Measurements from ENCODE around the gene NBPF11. TPM values are rescaled to one million over a fixed set of nuclear protein-coding genes. Genes with fewer than 3 reads are reported as not detected.
A peak's percentile ranks its signal among the peaks of the same experiment; 100 is the strongest.
"Not testable (repeated sequence)": the region's sequence is repeated elsewhere in the genome, so short reads cannot be mapped to it uniquely, and the experiment has no call there.

Gene NBPF11
- total RNA-seq, 1 experiment from 2014 or later = 15.7 TPM

GRCh38 chr1:148120395-148120794 is 31.7 kb downstream of the NBPF11 start:
- H3K4me1 Mint-ChIP-seq (ENCODE audit: insufficient read depth, unreplicated experiment); intact Hi-C loops (cut with micrococcal nuclease); H3K27me3 Mint-ChIP-seq (ENCODE audit: insufficient read depth, unreplicated experiment); H3K4me3 Mint-ChIP-seq (ENCODE audit: unreplicated experiment); BruUV-seq (replicated peaks); POLR2A ChIA-PET; H3K9me3 Mint-ChIP-seq (ENCODE audit: unreplicated experiment); H3K27ac Mint-ChIP-seq (ENCODE audit: low read depth, unreplicated experiment); CTCF ChIA-PET: not testable (repeated sequence)
- DNase-seq (ENCODE audit: unreplicated experiment) = peak; percentile 33
- TF ChIP-seq, protein P1, sequence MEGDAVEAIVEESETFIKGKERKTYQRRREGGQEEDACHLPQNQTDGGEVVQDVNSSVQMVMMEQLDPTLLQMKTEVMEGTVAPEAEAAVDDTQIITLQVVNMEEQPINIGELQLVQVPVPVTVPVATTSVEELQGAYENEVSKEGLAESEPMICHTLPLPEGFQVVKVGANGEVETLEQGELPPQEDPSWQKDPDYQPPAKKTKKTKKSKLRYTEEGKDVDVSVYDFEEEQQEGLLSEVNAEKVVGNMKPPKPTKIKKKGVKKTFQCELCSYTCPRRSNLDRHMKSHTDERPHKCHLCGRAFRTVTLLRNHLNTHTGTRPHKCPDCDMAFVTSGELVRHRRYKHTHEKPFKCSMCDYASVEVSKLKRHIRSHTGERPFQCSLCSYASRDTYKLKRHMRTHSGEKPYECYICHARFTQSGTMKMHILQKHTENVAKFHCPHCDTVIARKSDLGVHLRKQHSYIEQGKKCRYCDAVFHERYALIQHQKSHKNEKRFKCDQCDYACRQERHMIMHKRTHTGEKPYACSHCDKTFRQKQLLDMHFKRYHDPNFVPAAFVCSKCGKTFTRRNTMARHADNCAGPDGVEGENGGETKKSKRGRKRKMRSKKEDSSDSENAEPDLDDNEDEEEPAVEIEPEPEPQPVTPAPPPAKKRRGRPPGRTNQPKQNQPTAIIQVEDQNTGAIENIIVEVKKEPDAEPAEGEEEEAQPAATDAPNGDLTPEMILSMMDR (IDR thresholded peaks at IDR 0.05; ENCODE audit: unreplicated experiment) = peak; percentile 33
- H3K36me3 Mint-ChIP-seq (ENCODE audit: insufficient read depth, unreplicated experiment) = peaks cover 25% of the 10 kb centered on the region

GRCh38 chr1:148095732-148096131 is 56.3 kb downstream of the NBPF11 start:
- Mint-ChIP-seq H3K9me3 (ENCODE audit: unreplicated experiment) (peaks cover 13% of the 10 kb centered on the region), H3K27me3 (ENCODE audit: insufficient read depth, unreplicated experiment) (peaks cover 22% of the 10 kb centered on the region)
- DNase-seq (ENCODE audit: unreplicated experiment); H3K4me3 Mint-ChIP-seq (ENCODE audit: unreplicated experiment); BruUV-seq (replicated peaks); H3K4me1 Mint-ChIP-seq (ENCODE audit: insufficient read depth, unreplicated experiment); H3K27ac Mint-ChIP-seq (ENCODE audit: low read depth, unreplicated experiment); CTCF ChIA-PET; intact Hi-C loops (cut with micrococcal nuclease); H3K36me3 Mint-ChIP-seq (ENCODE audit: insufficient read depth, unreplicated experiment); POLR2A ChIA-PET: not testable (repeated sequence)

- CTCF ChIA-PET; H3K9me3 Mint-ChIP-seq (ENCODE audit: unreplicated experiment); intact Hi-C loops (cut with micrococcal nuclease); DNase-seq (ENCODE audit: unreplicated experiment); POLR2A ChIA-PET; H3K4me3 Mint-ChIP-seq (ENCODE audit: unreplicated experiment); H3K27ac Mint-ChIP-seq (ENCODE audit: low read depth, unreplicated experiment); H3K4me1 Mint-ChIP-seq (ENCODE audit: insufficient read depth, unreplicated experiment); BruUV-seq (replicated peaks); H3K36me3 Mint-ChIP-seq (ENCODE audit: insufficient read depth, unreplicated experiment): not testable (repeated sequence)
- peaks cover 24% of the 10 kb centered on the region for H3K27me3 Mint-ChIP-seq (ENCODE audit: insufficient read depth, unreplicated experiment)
These were observed 65.9 kb downstream of the NBPF11 start for GRCh38 chr1:148086196-148086595.

- H3K27me3 Mint-ChIP-seq (ENCODE audit: insufficient read depth, unreplicated experiment) = peaks cover 11% of the 10 kb centered on the region
- H3K36me3 Mint-ChIP-seq (ENCODE audit: insufficient read depth, unreplicated experiment); POLR2A ChIA-PET; DNase-seq (ENCODE audit: unreplicated experiment); H3K4me3 Mint-ChIP-seq (ENCODE audit: unreplicated experiment); H3K4me1 Mint-ChIP-seq (ENCODE audit: insufficient read depth, unreplicated experiment); H3K27ac Mint-ChIP-seq (ENCODE audit: low read depth, unreplicated experiment); BruUV-seq (replicated peaks); intact Hi-C loops (cut with micrococcal nuclease); CTCF ChIA-PET; H3K9me3 Mint-ChIP-seq (ENCODE audit: unreplicated experiment): not testable (repeated sequence)
These were observed 70.9 kb downstream of the NBPF11 start for GRCh38 chr1:148081205-148081604.

DNA sequence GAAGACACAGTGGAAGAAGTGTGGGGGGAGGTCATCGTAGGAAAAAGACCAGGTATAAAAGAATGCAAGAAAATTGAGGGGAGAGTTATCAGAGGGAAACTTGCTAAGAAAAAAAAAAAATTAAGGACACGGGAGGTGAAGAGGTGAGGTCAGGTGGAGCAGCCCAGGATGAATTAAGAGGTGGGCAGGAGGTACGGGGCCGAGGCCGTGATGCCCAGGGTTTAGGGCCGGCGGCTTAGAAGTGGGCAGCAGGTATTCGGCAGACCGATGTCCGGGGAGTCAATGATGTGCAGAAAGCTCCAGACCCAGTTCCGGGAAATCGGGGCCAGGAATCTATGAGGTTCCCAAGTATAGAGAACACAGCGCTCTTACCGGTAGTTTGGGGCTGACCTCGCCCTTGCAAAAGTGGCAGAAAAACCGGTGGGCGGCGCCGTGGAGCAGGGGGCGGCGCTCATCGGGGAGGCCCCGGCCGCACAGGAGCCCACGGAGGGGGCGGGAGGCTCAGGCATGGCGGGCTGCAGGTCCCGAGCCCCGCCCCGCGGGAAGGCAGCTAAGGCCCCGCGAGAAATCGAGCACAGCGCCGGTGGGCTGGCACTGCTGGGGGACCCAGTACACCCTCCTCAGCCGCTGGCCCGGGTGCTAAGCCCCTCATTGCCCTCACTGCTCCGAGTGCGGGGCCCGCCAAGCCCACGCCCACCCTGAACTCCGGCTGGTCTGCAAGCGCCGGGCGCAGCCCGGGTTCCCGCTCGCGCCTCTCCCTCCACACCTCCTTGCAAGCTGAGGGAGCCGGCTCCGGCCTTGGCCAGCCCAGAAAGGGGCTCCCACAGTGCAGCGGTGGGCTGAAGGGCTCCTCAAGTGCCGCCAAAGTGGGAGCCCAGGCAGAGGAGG is 73.2 kb downstream of the NBPF11 start:
- H3K4me1 Mint-ChIP-seq (ENCODE audit: insufficient read depth, unreplicated experiment); H3K27ac Mint-ChIP-seq (ENCODE audit: low read depth, unreplicated experiment); H3K36me3 Mint-ChIP-seq (ENCODE audit: insufficient read depth, unreplicated experiment); POLR2A ChIA-PET; intact Hi-C loops (cut with micrococcal nuclease); DNase-seq (ENCODE audit: unreplicated experiment); H3K9me3 Mint-ChIP-seq (ENCODE audit: unreplicated experiment); H3K27me3 Mint-ChIP-seq (ENCODE audit: insufficient read depth, unreplicated experiment); BruUV-seq (replicated peaks); H3K4me3 Mint-ChIP-seq (ENCODE audit: unreplicated experiment); CTCF ChIA-PET: not testable (repeated sequence)

DNA sequence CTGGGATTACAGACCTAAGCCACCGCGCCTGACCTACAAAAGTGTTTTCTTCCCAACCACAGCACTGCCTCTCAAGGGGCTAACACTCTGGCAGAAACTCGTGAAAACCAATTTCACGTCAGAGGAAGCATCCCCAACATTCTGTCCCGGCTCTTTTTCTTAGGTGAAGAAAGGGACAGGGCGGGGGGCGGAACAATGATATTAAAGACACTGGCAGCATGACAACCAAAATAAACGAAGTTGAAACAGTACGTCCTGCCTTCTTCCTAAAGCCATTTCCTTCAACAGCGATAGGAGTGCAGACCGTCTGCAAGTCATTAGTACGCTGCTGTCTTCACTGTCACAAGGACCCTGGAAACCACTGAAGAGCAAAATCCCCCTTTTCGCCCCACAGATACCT is 74.0 kb downstream of the NBPF11 start:
- H3K9me3 Mint-ChIP-seq (ENCODE audit: unreplicated experiment); H3K36me3 Mint-ChIP-seq (ENCODE audit: insufficient read depth, unreplicated experiment); H3K27ac Mint-ChIP-seq (ENCODE audit: low read depth, unreplicated experiment); H3K27me3 Mint-ChIP-seq (ENCODE audit: insufficient read depth, unreplicated experiment); POLR2A ChIA-PET; H3K4me3 Mint-ChIP-seq (ENCODE audit: unreplicated experiment); intact Hi-C loops (cut with micrococcal nuclease); H3K4me1 Mint-ChIP-seq (ENCODE audit: insufficient read depth, unreplicated experiment); DNase-seq (ENCODE audit: unreplicated experiment); CTCF ChIA-PET: not testable (repeated sequence)
- TSS peak; percentile 91 for BruUV-seq (replicated peaks)

GRCh38 chr1:148077458-148077857 is 74.6 kb downstream of the NBPF11 start:
- H3K27me3 Mint-ChIP-seq (ENCODE audit: insufficient read depth, unreplicated experiment); H3K27ac Mint-ChIP-seq (ENCODE audit: low read depth, unreplicated experiment); POLR2A ChIA-PET; BruUV-seq (replicated peaks); CTCF ChIA-PET; H3K9me3 Mint-ChIP-seq (ENCODE audit: unreplicated experiment); H3K4me3 Mint-ChIP-seq (ENCODE audit: unreplicated experiment); H3K36me3 Mint-ChIP-seq (ENCODE audit: insufficient read depth, unreplicated experiment); H3K4me1 Mint-ChIP-seq (ENCODE audit: insufficient read depth, unreplicated experiment); DNase-seq (ENCODE audit: unreplicated experiment); intact Hi-C loops (cut with micrococcal nuclease): not testable (repeated sequence)

DNA sequence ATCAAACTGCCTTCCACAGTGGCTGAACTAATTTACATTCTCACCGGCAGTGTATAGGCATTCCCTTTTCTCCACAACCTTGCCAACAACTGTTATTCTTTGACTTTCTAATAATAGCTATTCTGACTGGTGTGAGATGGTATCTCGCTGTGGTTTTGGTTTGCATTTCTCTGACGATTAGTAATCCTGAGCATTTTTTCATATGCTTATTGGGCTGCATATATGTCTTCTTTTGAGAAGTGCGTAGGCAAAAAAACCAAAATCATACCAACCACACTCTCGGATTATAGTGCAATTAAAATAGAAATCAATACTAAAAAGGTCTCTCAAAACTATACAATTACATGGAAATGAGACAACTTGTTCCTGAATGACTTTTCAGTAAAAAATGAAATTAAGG is 78.7 kb downstream of the NBPF11 start:
- POLR2A ChIA-PET; H3K4me1 Mint-ChIP-seq (ENCODE audit: insufficient read depth, unreplicated experiment); H3K4me3 Mint-ChIP-seq (ENCODE audit: unreplicated experiment); H3K27ac Mint-ChIP-seq (ENCODE audit: low read depth, unreplicated experiment); CTCF ChIA-PET; BruUV-seq (replicated peaks); DNase-seq (ENCODE audit: unreplicated experiment); H3K27me3 Mint-ChIP-seq (ENCODE audit: insufficient read depth, unreplicated experiment); H3K9me3 Mint-ChIP-seq (ENCODE audit: unreplicated experiment); intact Hi-C loops (cut with micrococcal nuclease); H3K36me3 Mint-ChIP-seq (ENCODE audit: insufficient read depth, unreplicated experiment): not testable (repeated sequence)

DNA sequence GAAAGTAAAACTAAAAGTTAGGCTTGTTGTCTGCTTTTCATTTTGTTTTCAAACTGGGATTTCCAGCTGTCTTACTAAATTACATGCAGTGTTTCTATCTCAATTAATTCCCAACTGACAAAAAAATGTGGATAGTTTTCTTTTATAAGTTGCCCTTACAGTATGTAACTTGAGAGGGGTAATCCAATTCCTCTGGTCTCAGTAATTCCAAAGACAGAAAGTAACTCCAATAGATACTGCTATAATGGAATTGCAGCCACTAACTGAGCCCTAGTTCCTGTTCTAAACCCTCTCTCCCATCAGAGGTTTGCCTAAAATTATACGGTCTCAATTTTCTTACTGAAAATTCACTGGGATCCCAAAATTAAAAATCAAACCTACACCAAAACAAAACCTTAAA is 83.5 kb downstream of the NBPF11 start:
- POLR2A ChIA-PET; CTCF ChIA-PET; H3K36me3 Mint-ChIP-seq (ENCODE audit: insufficient read depth, unreplicated experiment); H3K27me3 Mint-ChIP-seq (ENCODE audit: insufficient read depth, unreplicated experiment); H3K9me3 Mint-ChIP-seq (ENCODE audit: unreplicated experiment); intact Hi-C loops (cut with micrococcal nuclease); BruUV-seq (replicated peaks); H3K4me3 Mint-ChIP-seq (ENCODE audit: unreplicated experiment); DNase-seq (ENCODE audit: unreplicated experiment); H3K27ac Mint-ChIP-seq (ENCODE audit: low read depth, unreplicated experiment); H3K4me1 Mint-ChIP-seq (ENCODE audit: insufficient read depth, unreplicated experiment): not testable (repeated sequence)

Data from MCF 10A (cell line).